HAP-1 (cell line): Measurements from ENCODE around the gene AK8.

ENCODE experiments used
- DNase-seq, 2 experiments: peaks; one replicate each; pipeline ENCODE4 v3.0.0-alpha.2; 2016 to 2020; ENCODE audit warnings: low spot score in 2 of 2
- H3K27me3 ChIP-seq: fragments of 250-450 bp; sonication (Bioruptor Pico); 2 replicates; pipeline ENCODE4 v1.5.1; 2020; ENCODE audit warnings: low read depth, mild to moderate bottlenecking, moderate library complexity
- H3K36me3 ChIP-seq: fragments of 250-450 bp; sonication (Bioruptor Pico); replicated peaks from 2 replicates; pipeline ENCODE4 v1.5.1; 2020; ENCODE audit warnings: mild to moderate bottlenecking
- H3K4me1 ChIP-seq: fragments of 250-450 bp; sonication (Bioruptor Pico); 2 replicates; pipeline ENCODE4 v1.5.1; 2020; ENCODE audit warnings: mild to moderate bottlenecking
- H3K4me3 ChIP-seq: fragments of 250-450 bp; sonication (Bioruptor Pico); 2 replicates; pipeline ENCODE4 v1.5.1; 2020; ENCODE audit warnings: mild to moderate bottlenecking, moderate library complexity
- H3K9me3 ChIP-seq: fragments of 250-450 bp; sonication (Bioruptor Pico); 2 replicates; pipeline ENCODE4 v1.5.1; 2020; ENCODE audit warnings: mild to moderate bottlenecking, moderate library complexity
- in situ Hi-C: fragments of 300-500 bp; cut with MboI; formaldehyde crosslinking; loops from 3 replicates; pipeline ENCODE4 v1.14.3; 2020; ENCODE audit warnings: low sequenced_read_pairs, inconsistent platforms, mixed read lengths

AK8 gene

GRCh38 chr9:132769906-132770769 lies 107.9 kb downstream of the AK8 start:
- 0 out of 2 replicates have a peak, but pooled peaks cover 2% of the 10 kb centered on the region for H3K9me3 ChIP-seq
- in situ Hi-C loops = no loop called here
- no peaks in the 10 kb centered on the region for H3K4me1 ChIP-seq
- DNase-seq = peak in 1 of 2 experiments; percentile 47
- H3K4me3 ChIP-seq = peak overlapping the region; percentile 31
- no peaks in the 10 kb centered on the region for H3K36me3 ChIP-seq
- H3K27me3 ChIP-seq = no peaks in the 10 kb centered on the region

GRCh38 chr9:132768932-132769905 lies 108.9 kb downstream of the AK8 start:
- in situ Hi-C loops = no loop called here
- H3K36me3 ChIP-seq = no peaks in the 10 kb centered on the region

GRCh38 chr9:132763574-132763973 lies 114.5 kb downstream of the AK8 start:
- H3K9me3 ChIP-seq = 0 out of 2 replicates have a peak, but pooled peaks cover 2% of the 10 kb centered on the region
- no peaks in the 10 kb centered on the region for H3K4me1 ChIP-seq
- H3K36me3 ChIP-seq = no peaks in the 10 kb centered on the region
- no peak overlapping the region for H3K4me3 ChIP-seq
- H3K27me3 ChIP-seq = peaks cover 4% of the 10 kb centered on the region; the same call in 1 of the 2 replicates
- DNase-seq = no peak
- in situ Hi-C loops = no loop called here

More at GRCh38 chr9:132768932-132769905, 108.9 kb downstream of the AK8 start:
- Histone ChIP-seq H3K27me3 (no peaks in the 10 kb centered on the region), H3K4me3 (peak overlapping the region; percentile 31), H3K4me1 (no peaks in the 10 kb centered on the region), H3K9me3 (0 out of 2 replicates have a peak, but pooled peaks cover 2% of the 10 kb centered on the region)
- DNase-seq = peak; percentile 62 to 82

- in situ Hi-C loops = no loop called here
- Histone ChIP-seq H3K27me3 (peaks cover 4% of the 10 kb centered on the region; the same call in 1 of the 2 replicates), H3K36me3 (no peaks in the 10 kb centered on the region)
Observed at GRCh38 chr9:132762896-132763295, 115.2 kb downstream of the AK8 start.

GRCh38 chr9:132761602-132762001 lies 116.5 kb downstream of the AK8 start:
- H3K4me1 ChIP-seq = no peaks in the 10 kb centered on the region
- no peak overlapping the region for H3K4me3 ChIP-seq
- peaks cover 4% of the 10 kb centered on the region; the same call in 1 of the 2 replicates for H3K27me3 ChIP-seq
- in situ Hi-C loops = no loop called here
- no peaks in the 10 kb centered on the region for H3K36me3 ChIP-seq
- DNase-seq = no peak
- H3K9me3 ChIP-seq = 0 out of 2 replicates have a peak, but pooled peaks cover 2% of the 10 kb centered on the region

More at GRCh38 chr9:132762896-132763295, 115.2 kb downstream of the AK8 start:
- H3K4me3 ChIP-seq = no peak overlapping the region
- H3K4me1 ChIP-seq = no peaks in the 10 kb centered on the region
- H3K9me3 ChIP-seq = 0 out of 2 replicates have a peak, but pooled peaks cover 2% of the 10 kb centered on the region
- no peak for DNase-seq

- no peaks in the 10 kb centered on the region for H3K9me3 ChIP-seq
- peaks cover 4% of the 10 kb centered on the region; the same call in 1 of the 2 replicates for H3K27me3 ChIP-seq
- no peaks in the 10 kb centered on the region for H3K36me3 ChIP-seq
- no peak for DNase-seq
- H3K4me3 ChIP-seq = no peak overlapping the region
- no peaks in the 10 kb centered on the region for H3K4me1 ChIP-seq
- in situ Hi-C loops = no loop called here
Observed at GRCh38 chr9:132760057-132760456, 118.0 kb downstream of the AK8 start.

GRCh38 chr9:132757016-132757415 lies 121.1 kb downstream of the AK8 start:
- Histone ChIP-seq H3K9me3 (no peaks in the 10 kb centered on the region), H3K27me3 (peaks cover 4% of the 10 kb centered on the region; the same call in 1 of the 2 replicates), H3K4me3 (no peak overlapping the region), H3K4me1 (no peaks in the 10 kb centered on the region), H3K36me3 (no peaks in the 10 kb centered on the region)
- DNase-seq = no peak
- in situ Hi-C loops = no loop called here

GRCh38 chr9:132756214-132756845 lies 121.8 kb downstream of the AK8 start:
- H3K4me1 ChIP-seq = no peaks in the 10 kb centered on the region
- peaks cover 4% of the 10 kb centered on the region; the same call in 1 of the 2 replicates for H3K27me3 ChIP-seq
- in situ Hi-C loops = no loop called here
- H3K4me3 ChIP-seq = no peak overlapping the region
- no peaks in the 10 kb centered on the region for H3K9me3 ChIP-seq
- no peak for DNase-seq
- no peaks in the 10 kb centered on the region for H3K36me3 ChIP-seq

GRCh38 chr9:132755096-132755495 lies 123.0 kb downstream of the AK8 start:
- peaks cover 3% of the 10 kb centered on the region; the same call in 1 of the 2 replicates for H3K27me3 ChIP-seq
- in situ Hi-C loops = no loop called here
- no peak overlapping the region for H3K4me3 ChIP-seq
- H3K4me1 ChIP-seq = no peaks in the 10 kb centered on the region
- H3K36me3 ChIP-seq = no peaks in the 10 kb centered on the region
- no peak for DNase-seq
- H3K9me3 ChIP-seq = no peaks in the 10 kb centered on the region

- Histone ChIP-seq H3K36me3 (no peaks in the 10 kb centered on the region), H3K9me3 (no peaks in the 10 kb centered on the region), H3K4me1 (no peaks in the 10 kb centered on the region), H3K4me3 (no peak overlapping the region), H3K27me3 (no peaks in the 10 kb centered on the region)
- in situ Hi-C loops = no loop called here
- DNase-seq = no peak
Observed at GRCh38 chr9:132754236-132754635, 123.8 kb downstream of the AK8 start.

GRCh38 chr9:132753593-132753880 lies 124.5 kb downstream of the AK8 start:
- Histone ChIP-seq H3K9me3 (no peaks in the 10 kb centered on the region), H3K27me3 (no peaks in the 10 kb centered on the region), H3K4me3 (no peak overlapping the region), H3K4me1 (no peaks in the 10 kb centered on the region), H3K36me3 (no peaks in the 10 kb centered on the region)
- DNase-seq = no peak
- in situ Hi-C loops = no loop called here

GRCh38 chr9:132752877-132753592 lies 125.0 kb downstream of the AK8 start:
- no peaks in the 10 kb centered on the region for H3K27me3 ChIP-seq
- in situ Hi-C loops = no loop called here
- H3K9me3 ChIP-seq = no peaks in the 10 kb centered on the region
- no peaks in the 10 kb centered on the region for H3K4me1 ChIP-seq
- no peaks in the 10 kb centered on the region for H3K36me3 ChIP-seq
- DNase-seq = no peak
- no peak overlapping the region for H3K4me3 ChIP-seq

- in situ Hi-C loops = no loop called here
- Histone ChIP-seq H3K9me3 (no peaks in the 10 kb centered on the region), H3K4me1 (no peaks in the 10 kb centered on the region)
Observed at GRCh38 chr9:132750668-132751067, 127.4 kb downstream of the AK8 start.

More at GRCh38 chr9:132750668-132751067, 127.4 kb downstream of the AK8 start:
- Histone ChIP-seq H3K36me3 (no peaks in the 10 kb centered on the region), H3K4me3 (no peak overlapping the region), H3K27me3 (no peaks in the 10 kb centered on the region)
- DNase-seq = no peak
